Neural crest cell (in vitro differentiated cells): ENCODE results near the gene PACS2. TPM values are rescaled to one million over a fixed set of nuclear protein-coding genes. Genes with fewer than 3 reads are reported as not detected.

ENCODE experiments used
- DNase-seq: peaks from one replicate; pipeline ENCODE4 v3.0.0; 2021; ENCODE audit warnings: low read depth, mixed read lengths, low spot score
- H3K27ac Mint-ChIP-seq: one replicate; pipeline ENCODE4 v1.8.0; 2021; ENCODE audit warnings: mild to moderate bottlenecking, mixed read lengths; ENCODE audit not compliant: unreplicated experiment
- H3K27me3 Mint-ChIP-seq: 2 replicates; pipeline ENCODE4 v1.8.0; 2021; ENCODE audit warnings: low read depth, mild to moderate bottlenecking, mixed read lengths
- H3K36me3 Mint-ChIP-seq: 2 replicates; pipeline ENCODE4 v1.8.0; 2021; ENCODE audit warnings: low read depth, mild to moderate bottlenecking, mixed read lengths
- H3K4me1 Mint-ChIP-seq: 2 replicates; pipeline ENCODE4 v1.8.0; 2021; ENCODE audit warnings: mixed read lengths
- H3K4me3 Mint-ChIP-seq: one replicate; pipeline ENCODE4 v1.8.0; 2021; ENCODE audit warnings: mild to moderate bottlenecking, mixed read lengths
- H3K9me3 Mint-ChIP-seq: 2 replicates; pipeline ENCODE4 v1.8.0; 2021; ENCODE audit warnings: mixed read lengths
- total RNA-seq: library from RNA; stranded (reverse); gene quantifications from 2 replicates; pipeline ENCODE4 v1.2.1, GENCODE V29; 2021
- TF ChIP-seq, protein P1 (sequence below): fragments of 200-600 bp; sonication (generic); conservative IDR thresholded peaks from 2 replicates; pipeline ENCODE4 v1.5.0; 2021; ENCODE audit warnings: antibody characterized with exemption, mild to moderate bottlenecking

Gene PACS2
- total RNA-seq, 1 donor from 2014 or later, result 104 TPM

DNA sequence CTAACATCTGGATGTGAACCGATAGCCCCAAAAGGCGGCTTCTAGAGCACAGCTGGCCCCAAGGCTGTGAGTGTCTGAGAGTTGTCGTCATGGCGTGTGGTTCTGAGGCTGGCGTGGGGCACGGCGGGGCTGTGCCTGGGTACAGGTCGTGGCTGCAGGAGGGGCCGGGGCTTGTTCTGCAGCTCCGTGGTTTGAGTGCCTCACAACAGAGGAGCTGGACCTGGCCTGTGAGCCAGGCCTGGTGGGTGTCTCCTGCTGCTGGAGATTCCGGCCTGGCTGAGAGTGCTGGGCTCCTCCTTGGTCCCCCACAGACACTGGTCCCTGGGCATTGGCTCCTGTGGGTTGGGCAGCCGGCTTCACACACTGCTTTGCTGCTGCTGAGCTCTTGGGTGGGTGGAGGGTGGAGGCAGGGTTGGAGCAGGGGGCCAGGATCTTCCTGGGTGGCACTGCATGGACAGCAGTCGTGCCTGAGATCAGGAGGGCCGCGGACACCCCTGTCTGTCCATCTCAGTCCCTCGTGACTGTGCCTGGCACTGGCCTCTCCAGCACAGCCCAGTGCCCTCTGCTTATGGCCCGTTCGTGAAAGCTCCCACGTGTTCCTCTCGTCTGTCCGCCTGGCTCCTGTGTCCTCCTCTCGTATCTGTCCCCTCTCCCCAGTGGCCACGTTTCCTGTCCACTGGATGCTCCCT lies 52.0 kb downstream of the PACS2 start:
- TF ChIP-seq, protein P1, sequence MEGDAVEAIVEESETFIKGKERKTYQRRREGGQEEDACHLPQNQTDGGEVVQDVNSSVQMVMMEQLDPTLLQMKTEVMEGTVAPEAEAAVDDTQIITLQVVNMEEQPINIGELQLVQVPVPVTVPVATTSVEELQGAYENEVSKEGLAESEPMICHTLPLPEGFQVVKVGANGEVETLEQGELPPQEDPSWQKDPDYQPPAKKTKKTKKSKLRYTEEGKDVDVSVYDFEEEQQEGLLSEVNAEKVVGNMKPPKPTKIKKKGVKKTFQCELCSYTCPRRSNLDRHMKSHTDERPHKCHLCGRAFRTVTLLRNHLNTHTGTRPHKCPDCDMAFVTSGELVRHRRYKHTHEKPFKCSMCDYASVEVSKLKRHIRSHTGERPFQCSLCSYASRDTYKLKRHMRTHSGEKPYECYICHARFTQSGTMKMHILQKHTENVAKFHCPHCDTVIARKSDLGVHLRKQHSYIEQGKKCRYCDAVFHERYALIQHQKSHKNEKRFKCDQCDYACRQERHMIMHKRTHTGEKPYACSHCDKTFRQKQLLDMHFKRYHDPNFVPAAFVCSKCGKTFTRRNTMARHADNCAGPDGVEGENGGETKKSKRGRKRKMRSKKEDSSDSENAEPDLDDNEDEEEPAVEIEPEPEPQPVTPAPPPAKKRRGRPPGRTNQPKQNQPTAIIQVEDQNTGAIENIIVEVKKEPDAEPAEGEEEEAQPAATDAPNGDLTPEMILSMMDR, result no peak
- DNase-seq, result no peak
- Mint-ChIP-seq H3K4me1 (peaks cover 14% of the 10 kb centered on the region), H3K4me3 (no peak overlapping the region), H3K27ac (no peak overlapping the region), H3K9me3 (no peaks in the 10 kb centered on the region), H3K36me3 (peaks cover 6% of the 10 kb centered on the region), H3K27me3 (no peaks in the 10 kb centered on the region)

DNA sequence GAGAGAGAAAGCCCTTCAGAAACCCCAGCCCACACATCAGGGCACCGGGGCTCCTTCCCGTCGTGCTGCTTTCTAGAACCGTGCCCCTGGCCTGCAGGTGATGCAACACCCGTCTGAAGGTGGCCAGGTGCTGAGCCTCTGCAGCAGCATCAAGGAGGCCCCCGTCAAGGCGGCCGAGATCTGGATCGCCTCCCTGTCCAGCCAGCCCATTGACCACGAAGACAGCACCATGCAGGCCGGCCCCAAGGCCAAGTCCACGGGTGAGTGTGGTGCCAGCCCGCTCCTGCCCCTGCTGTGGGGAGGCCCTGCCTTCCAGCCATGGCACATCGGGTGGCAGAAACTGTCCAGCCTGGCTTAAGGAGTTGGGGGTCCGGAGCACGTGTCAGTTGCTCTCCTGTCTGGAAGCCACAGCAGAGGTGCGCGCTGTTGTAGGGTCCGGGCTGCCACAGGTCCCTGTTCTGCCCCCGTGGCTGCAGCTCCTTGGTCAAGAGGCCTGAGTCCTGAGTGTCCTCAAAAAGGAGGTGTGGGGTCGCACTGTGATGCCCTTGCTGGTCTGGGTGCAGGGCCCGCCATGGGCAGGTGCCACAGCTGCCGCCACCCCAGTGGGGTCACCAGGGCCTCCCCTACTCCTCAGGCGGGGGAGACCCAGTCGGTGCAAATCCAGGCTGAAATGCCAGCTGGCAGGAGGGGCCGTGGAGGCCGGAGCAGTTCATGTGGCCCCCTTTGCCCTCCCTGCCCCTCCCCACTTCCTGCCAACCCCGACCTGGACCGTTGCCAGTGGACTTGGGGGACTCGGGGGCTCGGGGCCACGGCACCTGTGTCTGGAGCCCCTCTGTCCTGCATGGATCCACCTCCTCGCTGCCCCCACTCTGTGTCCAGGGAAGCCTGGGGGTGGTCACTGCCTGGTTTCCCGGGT lies 52.8 kb downstream of the PACS2 start:
- Mint-ChIP-seq H3K27me3 (no peaks in the 10 kb centered on the region), H3K27ac (no peak overlapping the region)
- TF ChIP-seq, protein P1, result no peak

DNA sequence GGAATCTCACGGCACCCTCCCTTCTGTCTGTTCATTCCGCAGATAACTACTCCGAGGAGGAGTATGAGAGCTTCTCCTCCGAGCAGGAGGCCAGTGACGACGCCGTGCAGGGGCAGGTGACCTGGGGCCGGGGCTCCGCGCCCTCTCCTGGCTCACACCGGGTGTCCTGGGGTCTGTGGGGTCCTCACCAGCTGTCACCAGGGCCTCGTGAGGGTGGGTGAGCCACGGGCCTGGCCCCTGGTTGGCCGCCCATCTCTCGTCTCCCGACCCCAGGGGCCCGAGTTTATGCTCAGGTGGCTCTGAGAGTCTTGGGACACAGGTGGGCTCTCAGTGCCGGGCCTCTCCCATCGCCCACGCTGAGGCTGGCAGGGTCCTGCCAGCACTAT lies 53.5 kb downstream of the PACS2 start:
- Mint-ChIP-seq H3K4me1 (peaks cover 10% of the 10 kb centered on the region), H3K4me3 (no peak overlapping the region), H3K9me3 (no peaks in the 10 kb centered on the region), H3K27ac (peak overlapping the region; percentile 90), H3K27me3 (no peaks in the 10 kb centered on the region), H3K36me3 (peaks cover 6% of the 10 kb centered on the region)
- TF ChIP-seq, protein P1, result no peak
- DNase-seq, result no peak

More for the DNA sequence above, 52.8 kb downstream of the PACS2 start:
- H3K4me3 Mint-ChIP-seq, result no peak overlapping the region
- H3K4me1 Mint-ChIP-seq, result peaks cover 14% of the 10 kb centered on the region
- no peaks in the 10 kb centered on the region for H3K9me3 Mint-ChIP-seq
- peaks cover 6% of the 10 kb centered on the region for H3K36me3 Mint-ChIP-seq
- no peak for DNase-seq

DNA sequence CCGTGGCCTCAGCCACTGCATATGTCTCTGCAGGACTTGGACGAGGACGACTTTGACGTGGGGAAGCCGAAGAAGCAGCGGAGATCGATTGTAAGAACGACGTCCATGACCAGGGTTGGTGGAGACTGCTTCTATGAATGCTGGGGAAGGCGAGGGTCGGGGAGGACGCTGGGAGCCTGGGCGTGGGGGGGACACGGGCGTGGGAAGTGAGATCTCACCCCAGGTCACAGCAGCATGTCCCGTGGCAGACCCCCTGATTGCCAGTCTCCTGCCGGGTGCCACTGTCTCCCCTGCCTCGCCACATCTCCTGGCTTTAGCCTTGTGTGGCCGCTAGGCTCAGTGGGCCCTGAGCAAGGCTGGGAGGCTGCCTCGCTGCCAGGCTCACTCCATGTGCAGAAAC lies 53.9 kb downstream of the PACS2 start:
- Mint-ChIP-seq H3K27me3 (no peaks in the 10 kb centered on the region), H3K9me3 (no peaks in the 10 kb centered on the region), H3K4me1 (peaks cover 6% of the 10 kb centered on the region), H3K27ac (peak overlapping the region; percentile 90), H3K36me3 (peaks cover 6% of the 10 kb centered on the region), H3K4me3 (no peak overlapping the region)
- no peak for DNase-seq
- TF ChIP-seq, protein P1, result no peak

DNA sequence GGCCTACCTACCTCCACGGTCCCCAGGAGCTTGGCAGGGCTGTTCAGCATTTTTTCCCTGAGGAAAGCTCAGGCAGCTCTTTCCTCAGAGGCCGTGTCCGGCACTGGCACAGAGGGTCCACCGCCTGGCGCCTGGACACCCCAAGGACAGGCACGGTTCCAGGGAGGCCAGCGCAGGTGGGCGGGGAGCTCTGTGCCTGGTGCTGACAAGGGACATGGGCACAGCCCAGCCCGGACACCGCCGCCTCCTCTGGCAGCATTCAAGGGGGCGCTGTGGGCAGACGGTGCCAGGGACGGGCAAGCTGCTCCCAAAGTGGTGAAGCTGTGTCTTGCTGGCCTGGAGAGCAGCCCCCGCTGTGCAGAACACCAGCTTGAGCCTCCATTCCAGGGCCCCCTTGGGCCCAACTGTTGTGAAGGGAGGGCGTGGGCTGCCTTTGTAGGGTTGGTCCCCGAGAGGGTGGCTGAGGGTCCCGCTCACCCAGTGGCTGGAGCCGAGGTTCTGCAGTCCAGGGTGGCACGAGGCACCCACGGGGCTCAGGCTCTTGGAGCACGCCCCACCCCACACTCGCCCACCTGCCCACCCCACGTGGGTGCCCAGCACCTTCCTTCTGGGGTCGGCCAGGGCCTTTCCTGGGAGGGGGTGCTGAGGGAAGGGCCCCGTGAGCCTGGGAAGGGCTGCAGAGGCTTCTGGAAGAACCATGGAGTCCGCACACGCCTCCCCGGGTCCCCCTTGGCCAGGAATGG lies 54.5 kb downstream of the PACS2 start:
- H3K36me3 Mint-ChIP-seq, result peaks cover 4% of the 10 kb centered on the region
- H3K4me3 Mint-ChIP-seq, result no peak overlapping the region
- H3K27me3 Mint-ChIP-seq, result no peaks in the 10 kb centered on the region
- no peak for DNase-seq
- no peaks in the 10 kb centered on the region for H3K4me1 Mint-ChIP-seq
- TF ChIP-seq, protein P1, result no peak
- no peaks in the 10 kb centered on the region for H3K9me3 Mint-ChIP-seq
- no peak overlapping the region for H3K27ac Mint-ChIP-seq
